ENCODE data around the gene INSRR. TPM values are rescaled to one million over a fixed set of nuclear protein-coding genes. Genes with fewer than 3 reads are reported as not detected.

INSRR gene
- total RNA-seq, 1 donor from 2014 or later = not detected

GRCh38 chr1:156847591-156848460 lies 11.1 kb downstream of the INSRR start:
- H3K4me3 Mint-ChIP-seq = no peak overlapping the region
- ChIA-PET POLR2A (no interaction called here), CTCF (interaction anchor here (1.2 kb wide), 1 partner anchor 9 kb away, joined by 5 read pairs; no protein-coding TSS in a partner anchor)
- no peaks in the 10 kb centered on the region for H3K9me3 Mint-ChIP-seq
- DNase-seq = no peak
- no peak for TF ChIP-seq CTCF (IDR thresholded peaks at IDR 0.05)
- H3K27me3 Mint-ChIP-seq = peaks cover 75% of the 10 kb centered on the region
- intact Hi-C loops (cut with micrococcal nuclease) = no loop called here
- no peak overlapping the region for H3K27ac Mint-ChIP-seq
- no peak for ATAC-seq (ENCODE audit: low read depth)
- no peaks in the 10 kb centered on the region for H3K36me3 Mint-ChIP-seq (ENCODE audit: low read depth)
- H3K4me1 Mint-ChIP-seq = peaks cover 19% of the 10 kb centered on the region

- intact Hi-C loops (cut with micrococcal nuclease) = no loop called here
- no peak for DNase-seq
- ChIA-PET CTCF (no interaction called here), POLR2A (no interaction called here)
- no peak for ATAC-seq (ENCODE audit: low read depth)
- Mint-ChIP-seq H3K9me3 (no peaks in the 10 kb centered on the region), H3K27ac (no peak overlapping the region), H3K27me3 (peaks cover 78% of the 10 kb centered on the region), H3K4me3 (no peak overlapping the region), H3K4me1 (peaks cover 19% of the 10 kb centered on the region), H3K36me3 (ENCODE audit: low read depth) (no peaks in the 10 kb centered on the region)
- TF ChIP-seq CTCF (IDR thresholded peaks at IDR 0.05) = no peak
These were observed 12.3 kb downstream of the INSRR start for GRCh38 chr1:156846643-156847042.

- intact Hi-C loops (cut with micrococcal nuclease) = no loop called here
- Mint-ChIP-seq H3K4me3 (no peak overlapping the region), H3K4me1 (peaks cover 19% of the 10 kb centered on the region), H3K36me3 (ENCODE audit: low read depth) (no peaks in the 10 kb centered on the region), H3K9me3 (no peaks in the 10 kb centered on the region), H3K27me3 (peaks cover 76% of the 10 kb centered on the region), H3K27ac (no peak overlapping the region)
- TF ChIP-seq CTCF (IDR thresholded peaks at IDR 0.05) = no peak
- DNase-seq (no peak), ATAC-seq (ENCODE audit: low read depth) (no peak)
- ChIA-PET CTCF (no interaction called here), POLR2A (no interaction called here)
These were observed 12.9 kb downstream of the INSRR start for GRCh38 chr1:156845953-156846545.

- H3K27ac Mint-ChIP-seq = no peak overlapping the region
These were observed 13.6 kb downstream of the INSRR start for GRCh38 chr1:156845055-156845952.

More at GRCh38 chr1:156845055-156845952, 13.6 kb downstream of the INSRR start:
- ChIA-PET POLR2A (interaction anchor here (0.6 kb wide), 1 partner anchor 345 kb away, joined by 5 read pairs; the partner anchor contains the start of gene MEF2D), CTCF (no interaction called here)
- H3K9me3 Mint-ChIP-seq = no peaks in the 10 kb centered on the region
- ATAC-seq (ENCODE audit: low read depth) (peak; percentile 57), DNase-seq (no peak)
- intact Hi-C loops (cut with micrococcal nuclease) = no loop called here
- peaks cover 76% of the 10 kb centered on the region for H3K27me3 Mint-ChIP-seq
- no peaks in the 10 kb centered on the region for H3K36me3 Mint-ChIP-seq (ENCODE audit: low read depth)
- H3K4me3 Mint-ChIP-seq = no peak overlapping the region
- peaks cover 19% of the 10 kb centered on the region for H3K4me1 Mint-ChIP-seq
- TF ChIP-seq CTCF (IDR thresholded peaks at IDR 0.05) = no peak

All from activated B cell treated with CpG ODN at 0.5 μM for 24 hours (primary cell).